GM12864 (cell line): ENCODE results near the gene GPR149.

Experiments used
- DNase-seq: peaks from one replicate; pipeline ENCODE4 v3.0.0-alpha.2; 2011; ENCODE audit warnings: low read depth
- H3K4me3 ChIP-seq: 2 replicates; pipeline ENCODE4 v1.5.1; 2011; ENCODE audit warnings: mild to moderate bottlenecking, low read depth, low read length, control low read depth
- CTCF ChIP-seq: IDR thresholded peaks from 2 replicates; pipeline ENCODE4 v1.5.1; 2011; ENCODE audit warnings: low read depth, mild to moderate bottlenecking, moderate library complexity, low read length, control low read depth, inconsistent platforms; ENCODE audit errors: missing control alignments

Gene GPR149

GRCh38 chr3:154323891-154324738, 105.9 kb downstream of the GPR149 start, which contains the start of gene DHX36:
TSS of gene DHX36 (minus strand) at chr3:154324487. CDS start at chr3:154324416, 71 bp downstream.
- peak; percentile 75 for DNase-seq
- no peak for TF ChIP-seq CTCF

GRCh38 chr3:154316974-154317767, 112.8 kb downstream of the GPR149 start:
- TF ChIP-seq CTCF, result no peak
- H3K4me3 ChIP-seq, result no peak overlapping the region
- DNase-seq, result no peak

More at GRCh38 chr3:154323891-154324738, 105.9 kb downstream of the GPR149 start, which contains the start of gene DHX36:
- peak within 1 kb of the TSS; percentile 60 for H3K4me3 ChIP-seq

GRCh38 chr3:154314152-154314551, 115.8 kb downstream of the GPR149 start:
- DNase-seq, result no peak
- peak; percentile 4 for TF ChIP-seq CTCF
- H3K4me3 ChIP-seq, result no peak overlapping the region

GRCh38 chr3:154310840-154311239, 119.2 kb downstream of the GPR149 start:
- DNase-seq, result no peak
- no peak for TF ChIP-seq CTCF
- no peak overlapping the region for H3K4me3 ChIP-seq

GRCh38 chr3:154307363-154307762, 122.6 kb downstream of the GPR149 start:
- no peak overlapping the region for H3K4me3 ChIP-seq
- no peak for DNase-seq
- no peak for TF ChIP-seq CTCF

- H3K4me3 ChIP-seq, result no peak overlapping the region
- DNase-seq, result no peak
Measured at GRCh38 chr3:154304936-154305335, 125.1 kb downstream of the GPR149 start.

More at GRCh38 chr3:154304936-154305335, 125.1 kb downstream of the GPR149 start:
- no peak for TF ChIP-seq CTCF
